Measurements from ENCODE around the gene HDAC1. TPM values are rescaled to one million over a fixed set of nuclear protein-coding genes. Genes with fewer than 3 reads are reported as not detected.

The HDAC1 gene
- total and polyA plus RNA-seq, 10 of the 15 experiments (the other 5 are each of a cell fraction or from before 2014, with no cell fraction given): 147 to 331 (median 168) TPM

- no peak for TF ChIP-seq PKNOX1 (IDR thresholded peaks at IDR 0.05)
- no peak for TF ChIP-seq RFX5 (IDR thresholded peaks at IDR 0.05; ENCODE audit: low read depth, low read length)
- no peak for TF ChIP-seq NFIC (IDR thresholded peaks at IDR 0.05; ENCODE audit: low read depth, low read length)
- no peak for TF ChIP-seq NR2C2 (IDR thresholded peaks at IDR 0.05; ENCODE audit: borderline replicate concordance, control insufficient read depth, insufficient read length, low read depth)
- no peak for TF ChIP-seq MTA2 (IDR thresholded peaks at IDR 0.05; ENCODE audit: low read depth)
- TF ChIP-seq USF2 (IDR thresholded peaks at IDR 0.05; ENCODE audit: borderline replicate concordance, low read depth, low read length): no peak
Measured at GRCh38 chr1:32303358-32303757, 11.5 kb downstream of the HDAC1 start (continued).

- ATAC-seq (no peak), FAIRE-seq (no peak), DNase-seq (ENCODE audit: low read depth, low spot score) (no peak)
- H3K79me2 ChIP-seq (ENCODE audit: control insufficient read depth, insufficient read depth, low read length): peaks cover 70% of the 10 kb centered on the region
- no peak overlapping the region for H3K9ac ChIP-seq (ENCODE audit: control insufficient read depth, insufficient read depth, low read length)
- intact Hi-C loops (cut with micrococcal nuclease; ENCODE audit: unreplicated experiment): no loop called here
- H3K27me3 ChIP-seq (replicated peaks in 1 of 2; ENCODE audit: control insufficient read depth in 2 of 2, insufficient read depth in 2 of 2, low read length in 1 of 2): no peaks in the 10 kb centered on the region
- RAD21 ChIA-PET (ENCODE audit: unreplicated experiment): interaction anchor here (0.5 to 2.0 kb wide), 5 partner anchors 11 to 89 kb away, joined by 3 to 5 read pairs (median 3); no protein-coding TSS in a partner anchor
- no peaks in the 10 kb centered on the region for H4K20me1 ChIP-seq (ENCODE audit: control insufficient read depth, insufficient read depth)
- no peak overlapping the region for H2AFZ ChIP-seq (ENCODE audit: control insufficient read depth, low read depth, low read length)
- TF ChIP-seq YBX1 (IDR thresholded peaks at IDR 0.05) (no peak), IKZF1 (conservative IDR thresholded peaks at IDR 0.05) (no peak), NBN (IDR thresholded peaks at IDR 0.05) (no peak), EP300 (IDR thresholded peaks at IDR 0.05; ENCODE audit: borderline replicate concordance in 1 of 2, control insufficient read depth in 1 of 2, low read depth in 2 of 2, low read length in 2 of 2) (no peak), ZNF622 (IDR thresholded peaks at IDR 0.05) (no peak), E2F4 (IDR thresholded peaks at IDR 0.05; ENCODE audit: low read depth, low read length) (no peak), FOXM1 (IDR thresholded peaks at IDR 0.05; ENCODE audit: low read depth, low read length) (no peak), SMARCA5 (IDR thresholded peaks at IDR 0.05) (no peak), PML (IDR thresholded peaks at IDR 0.05; ENCODE audit: low read length) (no peak), HDAC6 (IDR thresholded peaks at IDR 0.05; ENCODE audit: unreplicated experiment) (no peak), RAD21 (IDR thresholded peaks at IDR 0.05; ENCODE audit: insufficient read depth, low read depth, low read length) (no peak), RBBP5 (conservative IDR thresholded peaks at IDR 0.05) (no peak), NR2C2 (IDR thresholded peaks at IDR 0.05; ENCODE audit: borderline replicate concordance, control insufficient read depth, insufficient read length, low read depth) (no peak), POLR2AphosphoS5 (IDR thresholded peaks at IDR 0.05; ENCODE audit: low read length) (no peak)
- peaks cover 17 to 38% of the 10 kb centered on the region in 2 experiments for H3K36me3 ChIP-seq (ENCODE audit: control insufficient read depth in 2 of 2, insufficient read depth in 2 of 2, low read length in 1 of 2)
- peaks cover 13% of the 10 kb centered on the region for H3K4me1 ChIP-seq (ENCODE audit: control insufficient read depth, insufficient read depth, low read length)
- H3K4me2 ChIP-seq (ENCODE audit: control insufficient read depth, insufficient read depth): no peak overlapping the region
- SMC1A ChIA-PET (ENCODE audit: uncharacterized antibody, unreplicated experiment): interaction anchor here (0.9 to 1.7 kb wide), 6 partner anchors 8 to 88 kb away, joined by 3 to 5 read pairs (median 4); no protein-coding TSS in a partner anchor
- BruUV-seq (replicated peaks): TSS peak; percentile 38
- no peak overlapping the region for H3K4me3 ChIP-seq
- WGBS (ENCODE audit: insufficient coverage, insufficient replicate concordance, low lambda C conversion rate, missing lambda C conversion rate): 98% methylated on average over 3 of the region's 3 CpGs
- POLR2A ChIA-PET: interaction anchor here (0.7 to 1.3 kb wide), 3 partner anchors 9 to 82 kb away, joined by 3 to 4 read pairs (median 3); partner anchors contain the start of genes EIF3I and TMEM234
- CTCF ChIA-PET: interaction anchor here (0.9 to 2.5 kb wide), 7 partner anchors 8 to 88 kb away, joined by 3 to 12 read pairs (median 4); no protein-coding TSS in a partner anchor
- in situ Hi-C loops (cut with MboI): no loop called here
- H3K27ac ChIP-seq (ENCODE audit: control insufficient read depth, insufficient read depth): no peak overlapping the region
- peaks cover 11% of the 10 kb centered on the region for H3K9me3 ChIP-seq (replicated peaks; ENCODE audit: control insufficient read depth, insufficient read depth, low read length)
Measured at GRCh38 chr1:32303997-32304622, 12.2 kb downstream of the HDAC1 start.

All from GM12878 (cell line).